K562 treated with DMSO at 1 percent for 4 hours (cell line): ENCODE results near the gene CNPY3. TPM values are rescaled to one million over a fixed set of nuclear protein-coding genes. Genes with fewer than 3 reads are reported as not detected.

ENCODE experiments used
- total RNA-seq: library from RNA; unstranded; fragments of 300-600 nt; gene quantifications from 2 replicates; pipeline ENCODE4 v1.2.3, GENCODE V29; 2022; ENCODE audit not compliant: insufficient read depth

Gene CNPY3
- total RNA-seq: 27.6 and 29.4 TPM in 2 replicates

DNA sequence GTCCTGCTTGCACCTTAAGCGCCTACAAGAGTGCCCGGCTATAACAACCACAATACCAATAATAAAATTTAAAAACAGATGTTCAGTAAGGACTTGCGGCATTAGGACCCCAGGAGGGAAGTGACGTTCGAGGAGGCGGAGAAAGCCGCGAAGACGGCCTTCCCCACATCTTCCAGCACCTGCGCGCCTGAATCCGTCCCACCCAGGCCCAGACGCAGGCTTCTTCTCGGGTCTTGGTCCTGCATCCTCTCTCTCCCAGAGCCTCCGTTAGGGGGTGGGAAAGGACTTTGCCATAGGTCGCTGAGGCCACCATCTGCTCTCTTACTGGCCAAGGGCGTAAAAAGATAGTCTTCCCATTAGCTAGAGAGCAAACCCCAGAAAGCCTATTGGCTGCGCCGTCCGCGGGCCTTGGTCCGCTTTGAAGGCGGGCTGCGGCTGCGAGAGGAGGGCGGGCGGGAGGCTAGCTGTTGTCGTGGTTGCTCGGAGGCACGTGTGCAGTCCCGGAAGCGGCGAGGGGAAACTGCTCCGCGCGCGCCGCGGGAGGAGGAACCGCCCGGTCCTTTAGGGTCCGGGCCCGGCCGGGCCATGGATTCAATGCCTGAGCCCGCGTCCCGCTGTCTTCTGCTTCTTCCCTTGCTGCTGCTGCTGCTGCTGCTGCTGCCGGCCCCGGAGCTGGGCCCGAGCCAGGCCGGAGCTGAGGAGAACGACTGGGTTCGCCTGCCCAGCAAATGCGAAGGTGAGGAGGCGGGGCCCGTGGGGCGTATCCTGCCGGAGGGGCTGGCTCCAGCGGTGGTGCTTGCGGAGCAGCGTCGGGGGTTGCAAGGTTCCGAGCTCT, at the start of gene CNPY3:
CNPY3 (plus strand) TSS at position 495 of the 835 bp plus-strand sequence; CDS start at position 586, 91 bp downstream.

DNA sequence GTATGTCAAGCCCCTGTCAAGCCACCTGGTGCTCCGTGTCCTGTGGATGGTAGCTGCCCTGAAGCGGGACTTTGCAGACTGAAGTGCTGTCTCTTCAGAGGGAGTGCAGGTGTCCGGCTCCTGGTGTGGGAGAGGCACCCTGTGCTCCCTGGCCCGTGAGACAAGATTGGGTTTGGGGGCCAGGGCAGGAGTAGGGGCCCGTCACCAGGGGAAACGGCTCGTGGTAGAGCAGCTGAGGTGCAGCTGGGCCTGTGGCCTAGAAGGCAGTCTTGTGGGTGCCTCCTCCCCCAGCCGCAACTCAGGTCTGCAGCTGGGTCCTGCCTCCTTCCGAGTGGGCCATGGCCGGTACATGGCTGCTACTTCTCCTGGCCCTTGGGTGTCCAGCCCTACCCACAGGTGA, 13.5 kb upstream of the CNPY3 start, which contains the start of gene PTCRA:
PTCRA (plus strand) TSS at position 322 of the 400 bp plus-strand sequence; CDS start at position 339, 17 bp downstream.

DNA sequence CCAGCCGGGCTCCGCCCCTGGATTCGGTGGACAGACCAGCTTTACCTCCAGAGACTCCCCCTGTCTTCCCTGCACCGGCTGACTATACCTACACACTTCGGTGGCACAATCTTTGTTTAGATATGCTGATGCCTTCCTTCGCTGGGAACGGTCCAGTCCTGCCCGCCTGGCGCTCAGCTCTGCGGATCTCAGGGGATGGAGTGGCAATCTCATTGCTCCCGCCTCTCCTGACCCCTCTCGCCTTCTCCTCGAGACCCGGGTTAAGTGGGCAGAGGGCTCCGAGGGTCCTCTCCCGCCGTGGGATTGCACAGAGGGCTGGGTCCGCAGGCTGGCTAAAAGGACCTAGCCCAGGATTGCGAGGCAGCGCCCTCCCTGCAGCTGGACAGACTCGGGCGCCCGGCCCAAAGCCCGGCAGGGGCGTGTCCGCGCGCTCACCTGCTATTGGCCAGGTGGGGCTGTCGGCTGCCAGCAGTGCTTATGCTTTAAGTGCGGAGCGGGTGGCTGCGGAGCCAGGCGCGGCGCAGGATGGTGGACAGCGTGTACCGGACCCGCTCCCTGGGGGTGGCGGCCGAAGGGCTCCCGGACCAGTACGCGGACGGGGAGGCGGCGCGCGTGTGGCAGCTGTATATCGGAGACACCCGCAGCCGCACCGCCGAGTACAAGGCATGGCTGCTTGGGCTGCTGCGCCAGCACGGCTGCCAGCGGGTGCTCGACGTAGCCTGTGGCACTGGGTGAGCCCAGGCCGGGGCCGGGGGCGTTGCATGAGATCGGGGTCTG, 31.2 kb downstream of the CNPY3 start, which contains the start of gene GNMT:
GNMT (plus strand) TSS at position 512 of the 777 bp plus-strand sequence; CDS start at position 526, 14 bp downstream.

DNA sequence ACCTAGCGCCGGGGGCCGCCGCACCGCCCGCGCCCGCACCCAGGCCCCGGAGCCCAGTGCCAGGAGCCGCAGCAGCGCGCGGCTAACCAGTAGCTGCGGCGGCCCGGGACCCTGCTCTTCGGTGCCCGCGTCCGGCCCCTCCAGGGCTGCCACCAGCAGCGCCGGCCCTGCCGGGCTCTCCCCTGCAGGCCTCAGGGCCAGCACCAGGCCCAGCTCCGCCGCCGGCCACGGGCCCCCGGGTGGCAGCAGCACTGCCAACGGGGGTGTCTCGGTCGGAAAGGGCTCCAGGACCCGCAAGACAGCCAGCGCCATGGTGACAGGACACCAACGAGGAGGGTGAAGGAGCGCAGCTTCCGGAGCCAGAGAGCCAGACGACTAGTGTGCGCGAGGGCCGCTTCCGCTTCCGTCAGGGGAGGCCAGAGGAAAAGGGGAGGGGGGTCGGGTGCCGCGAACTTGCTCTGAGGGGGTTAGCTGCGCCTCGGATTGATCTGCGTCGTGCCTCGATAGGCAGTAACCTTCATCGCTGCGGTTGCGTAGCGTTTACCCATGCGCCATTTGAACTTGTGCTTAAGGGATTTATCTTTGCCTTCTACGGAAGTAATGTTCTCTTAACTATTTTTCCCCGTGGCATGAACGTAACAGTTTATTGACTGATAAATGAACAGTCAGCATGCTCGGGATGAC, 49.7 kb downstream of the CNPY3 start, which contains the start of gene PEX6:
PEX6 (minus strand) TSS at position 343 of the 684 bp plus-strand sequence; CDS start at position 312, 31 bp downstream.

DNA sequence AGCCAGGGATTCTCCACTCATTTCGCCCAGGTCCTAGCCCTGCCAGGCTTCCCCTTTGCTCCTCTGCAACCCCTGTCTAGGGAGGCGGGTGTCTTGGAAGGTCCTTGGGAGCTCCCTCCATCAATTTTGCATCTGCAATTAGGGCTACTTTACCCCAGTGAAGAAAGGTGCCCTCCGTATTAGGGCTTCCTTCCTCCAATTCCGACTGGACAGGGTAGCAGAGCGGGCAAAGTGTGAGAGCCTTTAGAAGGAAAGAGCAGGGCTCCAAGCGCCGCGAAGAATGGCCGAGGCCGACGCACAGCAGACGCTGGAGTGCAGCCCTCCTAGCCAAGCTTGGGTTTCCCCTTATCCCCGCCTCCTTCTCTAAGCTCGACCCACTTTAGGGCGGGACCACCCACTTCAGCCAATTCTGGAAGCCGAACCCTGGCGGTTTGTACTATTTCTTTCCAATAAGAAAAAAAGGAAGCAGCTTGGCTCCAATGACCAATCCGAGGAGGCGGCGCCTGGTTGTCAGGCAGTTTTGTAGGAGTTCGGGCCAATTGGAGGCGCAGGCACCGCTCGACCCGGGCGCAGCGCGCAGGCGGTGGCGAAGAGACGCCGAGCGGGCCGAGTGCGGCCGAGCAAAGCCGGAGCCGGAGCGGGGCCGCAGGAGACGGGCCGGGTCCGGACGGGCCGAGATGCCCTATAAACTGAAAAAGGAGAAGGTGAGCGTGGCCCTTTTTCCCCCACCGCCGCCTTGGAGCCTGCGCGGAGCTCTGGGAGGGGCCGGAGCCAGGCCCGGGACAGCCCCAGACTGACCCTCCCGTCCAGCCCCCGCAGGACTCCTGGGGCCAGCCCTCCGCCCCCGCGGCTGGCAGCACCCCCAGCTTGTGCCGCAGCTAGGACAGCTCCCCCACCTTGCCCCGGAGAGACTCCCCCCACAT, 55.0 kb downstream of the CNPY3 start, which contains the start of gene PPP2R5D:
PPP2R5D (plus strand) TSS at position 570 of the 923 bp plus-strand sequence; CDS start at position 678, 108 bp downstream.

Other genes with a start within 250 kb of the CNPY3 start
- gene PRPH2, start 206.9 kb upstream of the CNPY3 start, total RNA-seq: not detected in 2 replicates
- 38.7 and 44.5 TPM in 2 replicates for gene TBCC, start 183.4 kb upstream of the CNPY3 start, total RNA-seq
- 4.9 and 5.2 TPM in 2 replicates for gene BICRAL, start 147.4 kb upstream of the CNPY3 start, total RNA-seq
- 98.4 and 99.4 TPM in 2 replicates for gene RPL7L1, start 49.9 kb upstream of the CNPY3 start, total RNA-seq
- not detected in 2 replicates for gene PTCRA, start 13.4 kb upstream of the CNPY3 start, total RNA-seq
- gene GNMT, start 31.3 kb downstream of the CNPY3 start, total RNA-seq: 0.99 TPM in 1 of 2 replicates, not detected in the other
- 52.3 and 52.7 TPM in 2 replicates for gene PEX6, start 49.7 kb downstream of the CNPY3 start, total RNA-seq
- 47.6 and 53.3 TPM in 2 replicates for gene PPP2R5D, start 55.1 kb downstream of the CNPY3 start, total RNA-seq
- 70.7 and 80.4 TPM in 2 replicates for gene MEA1, start 84.5 kb downstream of the CNPY3 start, total RNA-seq
- gene KLHDC3, start 84.8 kb downstream of the CNPY3 start, total RNA-seq: 156 and 168 TPM in 2 replicates
- gene RRP36, start 92.1 kb downstream of the CNPY3 start, total RNA-seq: 74.9 and 92.3 TPM in 2 replicates
- gene CUL7, start 124.4 kb downstream of the CNPY3 start, total RNA-seq: 22.7 and 29.4 TPM in 2 replicates
- 126 and 131 TPM in 2 replicates for gene MRPL2, start 130.0 kb downstream of the CNPY3 start, total RNA-seq
- 33.5 and 36.4 TPM in 2 replicates for gene KLC4, start 130.2 kb downstream of the CNPY3 start, total RNA-seq
- gene PTK7, start 146.8 kb downstream of the CNPY3 start, total RNA-seq: 10.4 and 12.0 TPM in 2 replicates
- 33.6 and 38.1 TPM in 2 replicates for gene SRF, start 241.8 kb downstream of the CNPY3 start, total RNA-seq